GM12872 (cell line): Measurements from ENCODE around the gene RIN2.

Source experiments
- TF ChIP-seq, protein P1 (sequence below): IDR thresholded peaks from 3 replicates; pipeline ENCODE4 v1.5.1; 2011; ENCODE audit warnings: low read depth, mild to moderate bottlenecking, low read length, moderate library complexity; ENCODE audit not compliant: insufficient read depth

RIN2 gene

DNA sequence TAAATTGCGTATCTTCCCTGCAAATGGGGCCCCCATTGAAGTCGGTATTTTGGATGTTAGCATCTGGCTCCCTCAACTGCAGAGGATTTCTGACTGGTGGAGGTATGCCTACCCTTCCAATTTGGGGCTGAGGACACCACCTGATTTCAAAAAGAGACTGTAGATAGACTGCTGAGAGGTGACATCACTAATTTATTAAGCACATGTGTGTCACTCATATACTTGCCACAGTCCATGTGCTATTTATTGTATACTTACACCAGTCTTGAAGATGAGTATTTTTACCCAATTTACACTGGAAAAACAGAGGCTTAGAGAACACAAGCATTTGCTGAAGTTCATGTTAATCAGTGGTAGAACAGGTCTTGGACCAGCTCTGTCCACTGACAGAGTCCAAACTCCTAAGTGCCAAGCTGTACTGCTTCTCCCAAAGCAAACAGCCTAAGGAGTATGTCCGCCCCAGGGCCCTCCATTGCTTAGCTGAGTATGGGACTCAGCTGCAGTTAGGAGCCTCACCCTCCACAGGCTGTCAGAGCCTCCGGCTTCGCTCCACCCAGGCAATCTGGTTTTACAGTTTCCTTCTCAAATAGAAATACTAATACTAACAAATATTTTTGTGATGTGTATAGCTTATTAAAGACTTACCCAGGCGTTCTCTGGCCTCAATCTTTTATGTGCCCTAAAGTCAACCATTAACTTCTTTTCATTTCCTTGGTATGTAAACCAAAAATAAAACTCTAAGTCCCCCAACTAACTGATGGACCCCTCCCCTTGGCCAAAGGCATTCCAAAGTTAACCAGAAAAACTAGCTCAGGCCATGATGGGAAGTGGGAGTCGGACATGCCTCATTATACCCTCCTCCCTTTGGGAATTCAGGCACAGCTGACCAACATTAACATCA lies 17.5 kb downstream of the RIN2 start:
- TF ChIP-seq, protein P1, sequence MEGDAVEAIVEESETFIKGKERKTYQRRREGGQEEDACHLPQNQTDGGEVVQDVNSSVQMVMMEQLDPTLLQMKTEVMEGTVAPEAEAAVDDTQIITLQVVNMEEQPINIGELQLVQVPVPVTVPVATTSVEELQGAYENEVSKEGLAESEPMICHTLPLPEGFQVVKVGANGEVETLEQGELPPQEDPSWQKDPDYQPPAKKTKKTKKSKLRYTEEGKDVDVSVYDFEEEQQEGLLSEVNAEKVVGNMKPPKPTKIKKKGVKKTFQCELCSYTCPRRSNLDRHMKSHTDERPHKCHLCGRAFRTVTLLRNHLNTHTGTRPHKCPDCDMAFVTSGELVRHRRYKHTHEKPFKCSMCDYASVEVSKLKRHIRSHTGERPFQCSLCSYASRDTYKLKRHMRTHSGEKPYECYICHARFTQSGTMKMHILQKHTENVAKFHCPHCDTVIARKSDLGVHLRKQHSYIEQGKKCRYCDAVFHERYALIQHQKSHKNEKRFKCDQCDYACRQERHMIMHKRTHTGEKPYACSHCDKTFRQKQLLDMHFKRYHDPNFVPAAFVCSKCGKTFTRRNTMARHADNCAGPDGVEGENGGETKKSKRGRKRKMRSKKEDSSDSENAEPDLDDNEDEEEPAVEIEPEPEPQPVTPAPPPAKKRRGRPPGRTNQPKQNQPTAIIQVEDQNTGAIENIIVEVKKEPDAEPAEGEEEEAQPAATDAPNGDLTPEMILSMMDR = no peak

DNA sequence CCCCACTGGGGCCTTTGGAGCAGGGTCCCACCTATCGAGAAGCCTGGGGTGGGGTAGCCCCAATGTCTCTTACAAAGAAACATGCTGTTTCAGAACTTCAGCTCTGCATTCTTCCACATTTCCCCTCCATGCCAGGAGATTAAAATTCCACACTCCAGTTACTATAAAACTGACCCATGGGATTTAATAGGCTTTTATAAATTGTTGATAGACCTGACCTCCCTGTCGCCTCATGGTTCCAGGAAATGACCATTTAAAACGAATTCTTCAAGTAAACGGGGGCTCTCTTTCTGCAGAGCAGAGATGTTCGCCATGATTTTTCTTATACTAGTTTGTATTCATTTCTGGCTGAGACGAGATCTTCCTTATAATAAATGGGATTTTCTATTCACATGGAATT lies 19.3 kb downstream of the RIN2 start:
- TF ChIP-seq, protein P1 = no peak

- TF ChIP-seq, protein P1 = no peak
Measured at GRCh38 chr20:19777981-19778380, 19.9 kb downstream of the RIN2 start.

DNA sequence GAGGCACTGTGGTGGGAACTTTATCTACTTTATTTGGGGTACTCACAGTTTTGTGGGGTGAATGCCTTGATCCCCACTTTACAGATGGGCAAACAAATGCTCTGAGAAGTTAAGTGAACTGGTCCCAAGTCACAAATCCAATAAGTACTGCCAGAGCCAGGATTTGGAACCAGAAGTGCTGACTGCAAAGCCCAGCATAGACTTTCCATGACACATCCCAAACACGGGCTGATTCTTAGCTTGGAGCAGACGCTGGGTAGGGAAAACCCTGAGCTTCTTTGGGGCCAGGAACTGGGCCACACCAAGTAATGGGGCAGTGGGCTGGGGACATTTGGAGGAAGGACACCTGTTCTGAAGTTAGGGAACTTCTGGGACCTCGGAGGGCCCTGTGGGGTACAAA lies 20.3 kb downstream of the RIN2 start:
- TF ChIP-seq, protein P1 = no peak

- TF ChIP-seq, protein P1 = no peak
Measured at GRCh38 chr20:19779634-19780033, 21.6 kb downstream of the RIN2 start.

DNA sequence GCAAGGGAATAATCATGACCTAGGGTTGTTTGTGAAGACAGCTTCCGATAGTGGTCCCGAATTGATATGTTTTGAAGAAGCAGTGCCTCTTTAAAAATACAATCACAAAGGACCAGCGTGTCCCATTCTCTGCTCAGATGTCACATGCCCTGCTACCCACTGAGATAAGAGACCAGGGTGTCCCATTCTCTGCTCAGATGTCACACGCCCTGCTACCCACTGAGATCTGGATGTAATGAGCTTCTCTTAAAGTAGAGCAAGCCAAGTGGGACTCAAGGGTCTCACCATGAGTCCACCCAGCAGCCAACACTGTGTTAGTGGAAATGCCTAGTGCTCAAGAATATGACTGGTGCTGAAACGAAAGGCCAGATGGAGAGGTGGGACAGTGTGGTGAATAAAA lies 22.2 kb downstream of the RIN2 start:
- TF ChIP-seq, protein P1 = no peak

GRCh38 chr20:19781235-19781634 lies 23.2 kb downstream of the RIN2 start:
- TF ChIP-seq, protein P1 = no peak
